IMR-90 (cell line): ENCODE results near the gene SSBP3. TPM values are rescaled to one million over a fixed set of nuclear protein-coding genes. Genes with fewer than 3 reads are reported as not detected.

ENCODE experiments used
- ATAC-seq: fragments of 200-7000 bp; cut with Tn5 transposase; 2 replicates; pipeline ENCODE4 v1.9.1; 2020; ENCODE audit warnings: low read depth, mild to moderate bottlenecking, moderate library complexity
- BruUV-seq: library from RNA; stranded (reverse); fragments of 400-500 nt; replicated peaks from 2 replicates; lab custom pipeline; 2021; lab: Mats Ljungman, UMichigan
- CTCF ChIA-PET: fragments of 300-600 bp; formaldehyde crosslinking; extraction: SDS; loops from one replicate; lab custom pipeline; 2021; ENCODE audit warnings: antibody characterized with exemption; lab: Yijun Ruan, JAX
- POLR2A ChIA-PET: fragments of 300-600 bp; sonication (Branson Sonifier 250); formaldehyde crosslinking; loops from one replicate; lab custom pipeline; 2022; ENCODE audit warnings: antibody characterized with exemption; ENCODE audit not compliant: unreplicated experiment; lab: Charles Lee
- DNase-seq: peaks from one replicate; pipeline ENCODE4 v3.0.0; 2013
- H2AFZ ChIP-seq: replicated peaks from 2 replicates; pipeline ENCODE3; 2013; ENCODE audit warnings: low read length, mild to moderate bottlenecking; ENCODE audit not compliant: poor library complexity
- H2AK5ac ChIP-seq: 2 replicates; pipeline ENCODE4 v1.6.1; 2013; ENCODE audit warnings: low read depth, low read length, inconsistent platforms
- H2AK9ac ChIP-seq: replicated peaks from 2 replicates; pipeline ENCODE3; 2013; ENCODE audit warnings: mild to moderate bottlenecking, low read depth, low read length, moderate library complexity; ENCODE audit not compliant: poor library complexity
- H2BK120ac ChIP-seq: 2 replicates; pipeline ENCODE4 v1.6.1; 2013; ENCODE audit warnings: low read depth, low read length, inconsistent platforms
- H2BK15ac ChIP-seq: 3 replicates; pipeline ENCODE4 v1.6.1; 2013; ENCODE audit warnings: low read depth, low read length, inconsistent platforms
- H2BK20ac ChIP-seq: 2 replicates; pipeline ENCODE4 v1.6.1; 2013; ENCODE audit warnings: low read depth, mild to moderate bottlenecking, inconsistent platforms, low read length, moderate library complexity
- H2BK5ac ChIP-seq: 2 replicates; pipeline ENCODE4 v1.6.1; 2013; ENCODE audit warnings: mild to moderate bottlenecking, low read depth, low read length, inconsistent platforms; ENCODE audit not compliant: poor library complexity, severe bottlenecking
- H3K14ac ChIP-seq: replicated peaks from 2 replicates; pipeline ENCODE4 v1.6.1; 2013; ENCODE audit warnings: low read depth, low read length, inconsistent platforms
- H3K18ac ChIP-seq: 2 replicates; pipeline ENCODE4 v1.6.1; 2013; ENCODE audit warnings: low read depth, low read length, control low read depth
- H3K23ac ChIP-seq: 2 replicates; pipeline ENCODE4 v1.6.1; 2013; ENCODE audit warnings: low read depth, low read length, inconsistent platforms
- H3K27ac ChIP-seq: 2 replicates; pipeline ENCODE4 v1.5.1; 2013; ENCODE audit warnings: mild to moderate bottlenecking, control low read depth, low read length; ENCODE audit not compliant: insufficient read depth
- H3K27me3 ChIP-seq: 2 replicates; pipeline ENCODE4 v1.6.1; 2013; ENCODE audit warnings: low read length; ENCODE audit not compliant: control insufficient read depth, insufficient read depth
- H3K36me3 ChIP-seq: 2 replicates; pipeline ENCODE4 v1.6.1; 2013; ENCODE audit warnings: low read length, mixed read lengths; ENCODE audit not compliant: control insufficient read depth, insufficient read depth
- H3K4ac ChIP-seq: 2 replicates; pipeline ENCODE4 v1.6.1; 2013; ENCODE audit warnings: low read depth, low read length, inconsistent platforms
- H3K4me1 ChIP-seq: 2 replicates; pipeline ENCODE4 v1.6.1; 2013; ENCODE audit warnings: low read length, mixed read lengths; ENCODE audit not compliant: control insufficient read depth, insufficient read depth
- H3K4me2 ChIP-seq: 2 replicates; pipeline ENCODE4 v1.6.1; 2013; ENCODE audit warnings: low read depth, mild to moderate bottlenecking, control low read depth, low read length, moderate library complexity
- H3K4me3 ChIP-seq: 2 replicates; pipeline ENCODE4 v1.5.1; 2013; ENCODE audit warnings: low read depth, mild to moderate bottlenecking, control low read depth, low read length, moderate library complexity; ENCODE audit not compliant: insufficient read depth
- H3K56ac ChIP-seq: 2 replicates; pipeline ENCODE4 v1.6.1; 2013; ENCODE audit warnings: low read length, inconsistent platforms; ENCODE audit not compliant: insufficient read depth; ENCODE audit errors: extremely low read depth
- H3K79me1 ChIP-seq, 2 experiments: 2 replicates each; pipeline ENCODE4 v1.6.1; 2013; ENCODE audit warnings: low read length in 2 of 2, inconsistent platforms in 1 of 2, low read depth in 1 of 2
- H3K9ac ChIP-seq: 2 replicates; pipeline ENCODE4 v1.6.1; 2013; ENCODE audit warnings: low read depth, low read length, control low read depth
- H3K9me1 ChIP-seq: 2 replicates; pipeline ENCODE4 v1.6.1; 2013; ENCODE audit warnings: low read length, inconsistent platforms; ENCODE audit not compliant: insufficient read depth
- H3K9me3 ChIP-seq: 2 replicates; pipeline ENCODE4 v1.6.1; 2013; ENCODE audit warnings: low read length; ENCODE audit not compliant: control insufficient read depth, insufficient read depth
- H4K20me1 ChIP-seq: 2 replicates; pipeline ENCODE4 v1.6.1; 2013; ENCODE audit warnings: low read length, inconsistent platforms; ENCODE audit not compliant: insufficient read depth
- H4K5ac ChIP-seq: 2 replicates; pipeline ENCODE4 v1.6.1; 2013; ENCODE audit warnings: mild to moderate bottlenecking, low read depth, low read length, control low read depth
- H4K8ac ChIP-seq, 2 experiments: 2 replicates each; pipeline ENCODE4 v1.6.1; 2013; ENCODE audit warnings: low read depth in 2 of 2, low read length in 2 of 2, control low read depth in 1 of 2, inconsistent platforms in 1 of 2
- H4K91ac ChIP-seq: 2 replicates; pipeline ENCODE4 v1.6.1; 2013; ENCODE audit warnings: low read depth, low read length, inconsistent platforms; ENCODE audit not compliant: insufficient read depth
- CEBPB ChIP-seq: IDR thresholded peaks from 2 replicates; pipeline ENCODE4 v1.6.1; 2012; ENCODE audit warnings: low read depth, low read length, improper control_type of control experiment
- MAFK ChIP-seq: IDR thresholded peaks from 2 replicates; pipeline ENCODE4 v1.6.1; 2012; ENCODE audit warnings: low read depth, low read length, improper control_type of control experiment
- MAZ ChIP-seq: IDR thresholded peaks from 2 replicates; pipeline ENCODE4 v1.6.1; 2012; ENCODE audit warnings: low read depth, mild to moderate bottlenecking, low read length, improper control_type of control experiment, moderate library complexity, borderline replicate concordance
- MXI1 ChIP-seq: IDR thresholded peaks from 2 replicates; pipeline ENCODE4 v1.6.1; 2012; ENCODE audit warnings: low read depth, mild to moderate bottlenecking, low read length, moderate library complexity, borderline replicate concordance
- NFE2L2 ChIP-seq: fragments of 150-350 bp; IDR thresholded peaks from 2 replicates; pipeline ENCODE4 v1.6.1; 2016; ENCODE audit warnings: low read depth, mild to moderate bottlenecking, low read length
- POLR2A ChIP-seq: IDR thresholded peaks from 2 replicates; pipeline ENCODE4 v1.6.1; 2012; ENCODE audit warnings: mild to moderate bottlenecking, low read depth, low read length
- RAD21 ChIP-seq: IDR thresholded peaks from 2 replicates; pipeline ENCODE4 v1.6.1; 2012; ENCODE audit warnings: low read length, improper control_type of control experiment
- RCOR1 ChIP-seq: IDR thresholded peaks from 2 replicates; pipeline ENCODE4 v1.6.1; 2012; ENCODE audit warnings: mild to moderate bottlenecking, low read length, improper control_type of control experiment; ENCODE audit not compliant: insufficient replicate concordance
- RFX5 ChIP-seq: IDR thresholded peaks from 2 replicates; pipeline ENCODE4 v1.8.0; 2012; ENCODE audit warnings: low read depth, mild to moderate bottlenecking, low read length, moderate library complexity
- WGBS, 2 experiments: methylation state at CpG; one replicate each; pipeline versions ENCODE4 v1.1.5 to v1.1.7; 2013; ENCODE audit warnings: missing lambda C conversion rate in 2 of 2; ENCODE audit not compliant: insufficient read length in 1 of 2; ENCODE audit errors: extremely low coverage in 2 of 2; 5-methylcytosine and 5-hydroxymethylcytosine counted together
- dilution Hi-C: fragments of 300-500 bp; cut with HindIII; formaldehyde crosslinking; loops from one replicate; pipeline ENCODE4 v1.14.3; 2018; ENCODE audit warnings: low sequenced_read_pairs; ENCODE audit not compliant: unreplicated experiment
- in situ Hi-C: fragments of 300-500 bp; cut with MboI; formaldehyde crosslinking; loops from 3 replicates; pipeline ENCODE4 v1.14.3; 2019; ENCODE audit warnings: low sequenced_read_pairs, inconsistent platforms, mixed read lengths
- intact Hi-C: fragments of 100-400 bp; cut with micrococcal nuclease; formaldehyde crosslinking; loops from 2 replicates; pipeline ENCODE4 v1.10.0; 2022
- polyA plus RNA-seq, 3 experiments: library from polyadenylated mRNA; depleted of rRNA; stranded (reverse); fragments of >200 nt; gene quantifications; 2 replicates each; pipeline ENCODE4 v1.2.3, GENCODE V29; 2012; ENCODE audit warnings: low replicate concordance in 1 of 3
- total RNA-seq: library from RNA; depleted of rRNA; stranded (reverse); fragments of >200 nt; gene quantifications from 2 replicates; pipeline ENCODE4 v1.2.3, GENCODE V29; 2012
- TF ChIP-seq, protein P1 (sequence below): fragments of 150-350 bp; IDR thresholded peaks from 2 replicates; pipeline ENCODE4 v1.6.1; 2016; ENCODE audit warnings: low read depth, mild to moderate bottlenecking, low read length, moderate library complexity, borderline replicate concordance
- TF ChIP-seq, protein P2 (sequence below): fragments of 150-350 bp; IDR thresholded peaks from 2 replicates; pipeline ENCODE4 v1.6.1; 2017; ENCODE audit warnings: mild to moderate bottlenecking, antibody characterized with exemption, low read length, low read depth

Gene SSBP3
- total and polyA plus RNA-seq, 2 of the 4 experiments (the other 2 are of a cell fraction): 10.9 to 39.6 TPM

DNA sequence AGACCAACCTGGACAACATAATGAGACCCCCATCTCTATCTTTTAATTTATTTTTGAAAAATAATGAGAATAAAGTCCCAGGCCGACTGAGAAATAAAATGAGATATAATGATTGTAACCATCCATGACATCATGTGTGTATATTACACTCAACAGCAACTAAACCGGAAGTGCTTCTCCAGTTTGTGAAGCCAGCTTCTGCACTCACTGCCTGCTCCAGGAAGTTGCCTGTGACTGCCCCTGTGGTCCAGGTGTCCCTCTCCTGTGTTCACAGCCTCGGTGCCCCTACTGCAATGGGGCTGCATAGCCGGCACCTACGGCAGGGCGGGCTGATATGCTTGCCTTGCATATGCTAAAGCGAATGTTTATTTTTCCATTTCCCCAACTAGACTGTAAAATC lies 68.3 kb downstream of the SSBP3 start:
- peak overlapping the region; percentile 44 for H2BK5ac ChIP-seq
- intact Hi-C loops (no loop called here), in situ Hi-C loops (no loop called here), dilution Hi-C loops (no loop called here)
- 85% methylated on average over 4 of the region's 7 CpGs; no CpG with 5 or more reads in 1 of the 2 experiments for WGBS, 2 experiments
- H3K36me3 ChIP-seq: no peaks in the 10 kb centered on the region; the same call in 1 of the 2 replicates
- POLR2A ChIA-PET: no interaction called here
- peaks cover 9% of the 10 kb centered on the region; the same call in 1 of the 2 replicates for H4K20me1 ChIP-seq
- peak overlapping the region; percentile 56; the same call in 1 of the 2 replicates for H3K18ac ChIP-seq
- CTCF ChIA-PET: no interaction called here
- H3K14ac ChIP-seq: 0 out of 2 replicates have a peak overlapping the region, but pooled peaks have one; percentile 15
- no peak overlapping the region for H3K56ac ChIP-seq
- peak overlapping the region; percentile 9; the same call in 1 of the 2 replicates for H2BK120ac ChIP-seq
- peak overlapping the region; percentile 8; the same call in 1 of the 3 replicates for H2BK15ac ChIP-seq
- H3K27me3 ChIP-seq: no peaks in the 10 kb centered on the region
- H3K4me3 ChIP-seq: no peak overlapping the region
- H3K27ac ChIP-seq: peak overlapping the region; percentile 11
- ATAC-seq (no peak), DNase-seq (peak; percentile 78)
- no peak overlapping the region for H3K4me2 ChIP-seq
- H3K4me1 ChIP-seq: peaks cover 30% of the 10 kb centered on the region
- TF ChIP-seq, protein P1, sequence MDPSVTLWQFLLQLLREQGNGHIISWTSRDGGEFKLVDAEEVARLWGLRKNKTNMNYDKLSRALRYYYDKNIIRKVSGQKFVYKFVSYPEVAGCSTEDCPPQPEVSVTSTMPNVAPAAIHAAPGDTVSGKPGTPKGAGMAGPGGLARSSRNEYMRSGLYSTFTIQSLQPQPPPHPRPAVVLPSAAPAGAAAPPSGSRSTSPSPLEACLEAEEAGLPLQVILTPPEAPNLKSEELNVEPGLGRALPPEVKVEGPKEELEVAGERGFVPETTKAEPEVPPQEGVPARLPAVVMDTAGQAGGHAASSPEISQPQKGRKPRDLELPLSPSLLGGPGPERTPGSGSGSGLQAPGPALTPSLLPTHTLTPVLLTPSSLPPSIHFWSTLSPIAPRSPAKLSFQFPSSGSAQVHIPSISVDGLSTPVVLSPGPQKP: no peak
- TF ChIP-seq RCOR1: no peak
- TF ChIP-seq POLR2A: no peak
- TF ChIP-seq RAD21: no peak
- TF ChIP-seq, protein P2, sequence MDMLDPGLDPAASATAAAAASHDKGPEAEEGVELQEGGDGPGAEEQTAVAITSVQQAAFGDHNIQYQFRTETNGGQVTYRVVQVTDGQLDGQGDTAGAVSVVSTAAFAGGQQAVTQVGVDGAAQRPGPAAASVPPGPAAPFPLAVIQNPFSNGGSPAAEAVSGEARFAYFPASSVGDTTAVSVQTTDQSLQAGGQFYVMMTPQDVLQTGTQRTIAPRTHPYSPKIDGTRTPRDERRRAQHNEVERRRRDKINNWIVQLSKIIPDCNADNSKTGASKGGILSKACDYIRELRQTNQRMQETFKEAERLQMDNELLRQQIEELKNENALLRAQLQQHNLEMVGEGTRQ: no peak
- TF ChIP-seq RFX5: no peak
- TF ChIP-seq MAZ: no peak
- TF ChIP-seq MAFK: no peak
- no peak for TF ChIP-seq MXI1
- TF ChIP-seq CEBPB: no peak
- no peak for TF ChIP-seq NFE2L2
- peaks cover 39 to 64% of the 10 kb centered on the region in 2 experiments for H3K79me1 ChIP-seq
- H4K5ac ChIP-seq: peak overlapping the region; percentile 95
- peak overlapping the region; percentile 10; the same call in 1 of the 2 replicates for H2AK5ac ChIP-seq
- peak overlapping the region; percentile 3 to 71; a peak in 3 of 4 replicates for H4K8ac ChIP-seq
- H3K9ac ChIP-seq: no peak overlapping the region
- H4K91ac ChIP-seq: peak overlapping the region; percentile 41; the same call in 1 of the 2 replicates
- BruUV-seq: no TSS peak
- H3K9me1 ChIP-seq: peaks cover 17% of the 10 kb centered on the region
- no peaks in the 10 kb centered on the region for H3K9me3 ChIP-seq
- no peak overlapping the region for H3K23ac ChIP-seq
- peak overlapping the region; percentile 4; the same call in 1 of the 2 replicates for H3K4ac ChIP-seq
- H2AFZ ChIP-seq: peak overlapping the region; percentile 53
- no peak overlapping the region for H2BK20ac ChIP-seq
- H2AK9ac ChIP-seq: peak overlapping the region; percentile 29
